Upper lobe of left lung (tissue), 6 donors: Measurements from ENCODE around the gene TMTC2. TPM values are rescaled to one million over a fixed set of nuclear protein-coding genes. Genes with fewer than 3 reads are reported as not detected.

Experiments used
- ATAC-seq, 2 donors: fragments of 200-7000 bp; cut with Tn5 transposase; one replicate each; pipeline ENCODE4 v1.9.1; 2022; ENCODE audit warnings: mild to moderate bottlenecking in 2 of 2, moderate library complexity in 2 of 2; ENCODE audit not compliant: low FRiP score in 2 of 2
- DNase-seq, 2 donors: peaks; one replicate each; pipeline ENCODE4 v3.0.0-alpha.2; 2019 to 2020
- H3K27ac ChIP-seq, 4 donors: fragments of 200-600 bp; sonication (generic); one replicate each; pipeline ENCODE4 v1.5.1; 2016 to 2019
- H3K27me3 ChIP-seq, 4 donors: fragments of 200-600 bp; sonication (generic); one replicate each; pipeline ENCODE4 v1.5.1; 2017 to 2019
- H3K36me3 ChIP-seq, 4 donors: fragments of 200-600 bp; sonication (generic); one replicate each; pipeline ENCODE4 v1.5.1; 2016 to 2019
- H3K4me1 ChIP-seq, 4 donors: fragments of 200-600 bp; sonication (generic); one replicate each; pipeline ENCODE4 v1.5.1; 2018 to 2019
- H3K4me3 ChIP-seq, 4 donors: fragments of 200-600 bp; sonication (generic); one replicate each; pipeline ENCODE4 v1.5.1; 2017 to 2019; ENCODE audit warnings: mild to moderate bottlenecking in 2 of 4, moderate library complexity in 1 of 4
- H3K9me3 ChIP-seq, 4 donors: fragments of 200-600 bp; sonication (generic); one replicate each; pipeline ENCODE4 v1.5.1; 2018 to 2019
- EP300 ChIP-seq, 4 donors: sonication (generic); formaldehyde crosslinking; IDR thresholded peaks; one replicate each; pipeline ENCODE4 v1.5.1; 2017; ENCODE audit warnings: antibody characterized with exemption in 4 of 4, control low read depth in 2 of 4
- POLR2A ChIP-seq, 4 donors: fragments of 450-650 bp; IDR thresholded peaks; one replicate each; pipeline ENCODE4 v1.5.1; 2016 to 2017; ENCODE audit warnings: antibody characterized with exemption in 4 of 4, mild to moderate bottlenecking in 2 of 4
- POLR2AphosphoS5 ChIP-seq, 2 donors: sonication (generic); formaldehyde crosslinking; IDR thresholded peaks; one replicate each; pipeline ENCODE4 v1.5.1; 2017; ENCODE audit warnings: antibody characterized with exemption in 2 of 2
- WGBS, 2 donors: methylation state at CpG; one replicate each; pipeline ENCODE4 v1.1.5; 2017 to 2018; 5-methylcytosine and 5-hydroxymethylcytosine counted together
- total RNA-seq, 6 donors: library from RNA; depleted of rRNA in 4 of 6; stranded (reverse); fragments of >200 nt in 4 of 6; gene quantifications; one replicate each; pipeline versions ENCODE4 v1.1.0 to v1.2.1, GENCODE V29; 2016 to 2021
- TF ChIP-seq, protein P1 (sequence below), 6 experiments: fragments of 450-650 bp in 4 of 6; fragments of 200-600 bp in 2 of 6; sonication (generic) in 2 of 6; IDR thresholded peaks; one replicate each; pipeline ENCODE4 v1.5.1; 2016 to 2019; ENCODE audit warnings: antibody characterized with exemption in 6 of 6
- donor health status: DM: no; HTN: no; CAD: no; lungs with moderate emphysema.
- donor health status: DM: no; HTN: yes; CAD: no; lungs with severe emphysema.

Gene TMTC2
- total RNA-seq, 6 donors from 2014 or later: 21.2 to 37.7 (median 26.8) TPM

DNA sequence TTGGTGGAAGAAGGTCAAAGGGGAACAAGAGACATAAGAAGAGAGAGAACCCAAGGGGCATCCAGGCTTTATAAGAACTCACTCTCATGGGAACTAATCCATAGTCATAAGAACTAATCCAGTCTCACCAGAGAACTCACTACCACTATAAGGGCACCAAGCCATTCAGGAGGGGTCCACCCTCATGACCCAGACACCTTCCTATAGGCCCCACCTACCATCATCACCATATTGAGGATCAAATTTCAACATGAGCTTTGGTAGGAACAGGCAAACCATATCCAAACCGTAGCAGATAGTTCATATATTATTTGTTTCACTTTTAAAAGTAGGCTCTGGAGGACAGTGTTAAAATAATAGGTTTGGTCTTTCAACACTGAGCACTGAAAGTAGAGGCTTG, 350.1 kb downstream of the TMTC2 start:
- Histone ChIP-seq H3K4me1 (no peaks in the 10 kb centered on the region), H3K4me3 (no peak overlapping the region), H3K27me3 (no peaks in the 10 kb centered on the region), H3K27ac (no peak overlapping the region), H3K36me3 (no peaks in the 10 kb centered on the region), H3K9me3 (no peaks in the 10 kb centered on the region)
- DNase-seq: no peak
- no peak for ATAC-seq
- 87 to 89% methylated on average over 1 of the region's 1 CpG for WGBS, 2 donors
- TF ChIP-seq, protein P1, sequence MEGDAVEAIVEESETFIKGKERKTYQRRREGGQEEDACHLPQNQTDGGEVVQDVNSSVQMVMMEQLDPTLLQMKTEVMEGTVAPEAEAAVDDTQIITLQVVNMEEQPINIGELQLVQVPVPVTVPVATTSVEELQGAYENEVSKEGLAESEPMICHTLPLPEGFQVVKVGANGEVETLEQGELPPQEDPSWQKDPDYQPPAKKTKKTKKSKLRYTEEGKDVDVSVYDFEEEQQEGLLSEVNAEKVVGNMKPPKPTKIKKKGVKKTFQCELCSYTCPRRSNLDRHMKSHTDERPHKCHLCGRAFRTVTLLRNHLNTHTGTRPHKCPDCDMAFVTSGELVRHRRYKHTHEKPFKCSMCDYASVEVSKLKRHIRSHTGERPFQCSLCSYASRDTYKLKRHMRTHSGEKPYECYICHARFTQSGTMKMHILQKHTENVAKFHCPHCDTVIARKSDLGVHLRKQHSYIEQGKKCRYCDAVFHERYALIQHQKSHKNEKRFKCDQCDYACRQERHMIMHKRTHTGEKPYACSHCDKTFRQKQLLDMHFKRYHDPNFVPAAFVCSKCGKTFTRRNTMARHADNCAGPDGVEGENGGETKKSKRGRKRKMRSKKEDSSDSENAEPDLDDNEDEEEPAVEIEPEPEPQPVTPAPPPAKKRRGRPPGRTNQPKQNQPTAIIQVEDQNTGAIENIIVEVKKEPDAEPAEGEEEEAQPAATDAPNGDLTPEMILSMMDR (IDR thresholded peaks at IDR 0.05): no peak

DNA sequence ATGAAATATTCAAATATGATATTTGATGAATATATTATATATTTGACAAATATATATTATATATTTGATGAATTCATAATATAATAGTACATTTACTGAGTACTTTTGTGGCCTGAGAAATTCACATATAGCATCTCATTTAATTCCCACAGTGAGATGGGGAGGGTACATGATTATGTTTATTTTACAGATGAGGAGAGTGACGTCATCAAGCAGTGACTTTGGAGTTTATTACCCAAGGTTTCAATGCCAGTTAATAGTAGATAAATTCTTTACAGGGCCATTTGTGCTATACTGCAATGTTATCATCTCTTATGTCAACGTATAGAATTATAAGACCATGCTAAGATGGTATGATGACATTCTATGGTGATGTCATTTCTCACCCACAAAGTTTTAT, 352.7 kb downstream of the TMTC2 start:
- 92 to 95% methylated on average over 2 of the region's 2 CpGs for WGBS, 2 donors
- H3K36me3 ChIP-seq: no peaks in the 10 kb centered on the region

DNA sequence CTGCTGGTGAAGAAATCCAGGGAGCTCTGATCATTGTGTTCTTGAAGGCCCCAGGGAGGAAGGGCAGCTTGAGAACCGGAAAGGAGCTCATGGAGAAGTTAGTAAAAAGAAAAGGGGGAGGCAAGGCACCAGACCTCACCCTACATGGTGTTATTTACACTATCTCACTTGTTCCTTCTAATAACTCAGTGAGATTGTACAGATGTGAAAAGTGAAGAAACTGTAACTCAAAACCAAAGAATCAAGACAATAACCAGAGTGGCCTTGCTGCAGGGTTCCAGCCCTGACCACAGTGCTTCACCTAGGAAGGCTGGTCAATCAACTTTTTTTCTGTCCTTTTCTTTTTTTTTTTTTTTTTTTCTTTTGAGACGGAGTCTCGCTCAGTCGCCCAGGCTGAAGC, 353.6 kb downstream of the TMTC2 start:
- ATAC-seq: no peak
- H3K27me3 ChIP-seq: no peaks in the 10 kb centered on the region

More for the DNA sequence above, 352.7 kb downstream of the TMTC2 start:
- H3K4me3 ChIP-seq: no peak overlapping the region
- DNase-seq (no peak), ATAC-seq (no peak)
- no peaks in the 10 kb centered on the region for H3K27me3 ChIP-seq
- no peak overlapping the region for H3K27ac ChIP-seq
- TF ChIP-seq EP300 (IDR thresholded peaks at IDR 0.05): no peak
- TF ChIP-seq, protein P1 (IDR thresholded peaks at IDR 0.05): no peak
- no peaks in the 10 kb centered on the region for H3K4me1 ChIP-seq
- H3K9me3 ChIP-seq: no peaks in the 10 kb centered on the region

DNA sequence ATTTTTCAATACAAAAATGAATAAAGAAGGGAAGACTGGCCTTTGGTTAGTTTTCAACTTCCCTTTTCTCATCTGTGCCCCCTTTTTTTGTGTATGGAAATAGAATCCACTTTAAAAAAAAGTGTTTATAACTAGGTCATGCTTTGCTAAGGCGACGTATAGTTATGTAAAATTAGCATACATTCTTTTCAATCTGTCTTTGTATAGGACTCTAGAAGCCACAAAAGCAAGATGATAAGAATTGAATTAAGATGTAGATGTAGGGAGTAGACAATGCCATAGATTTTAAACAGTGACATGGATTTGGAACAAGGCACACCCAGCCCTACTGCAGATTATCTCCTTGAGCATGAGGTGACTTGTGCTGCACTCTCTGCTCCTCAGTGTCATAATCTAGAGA, 354.3 kb downstream of the TMTC2 start:
- Histone ChIP-seq H3K36me3 (no peaks in the 10 kb centered on the region), H3K4me1 (no peaks in the 10 kb centered on the region), H3K9me3 (no peaks in the 10 kb centered on the region), H3K27ac (no peak overlapping the region), H3K27me3 (no peaks in the 10 kb centered on the region), H3K4me3 (no peak overlapping the region)
- WGBS, 2 donors: 67 to 96% methylated on average over 2 of the region's 2 CpGs
- TF ChIP-seq POLR2AphosphoS5 (IDR thresholded peaks at IDR 0.05) (no peak), EP300 (IDR thresholded peaks at IDR 0.05) (no peak), POLR2A (IDR thresholded peaks at IDR 0.05) (no peak)
- TF ChIP-seq, protein P1 (IDR thresholded peaks at IDR 0.05): no peak
- no peak for ATAC-seq
- DNase-seq: no peak

More for the DNA sequence above, 353.6 kb downstream of the TMTC2 start:
- no peak for DNase-seq
- Histone ChIP-seq H3K9me3 (no peaks in the 10 kb centered on the region), H3K27ac (no peak overlapping the region), H3K4me1 (no peaks in the 10 kb centered on the region), H3K36me3 (no peaks in the 10 kb centered on the region), H3K4me3 (no peak overlapping the region)
- TF ChIP-seq, protein P1 (IDR thresholded peaks at IDR 0.05): no peak
- TF ChIP-seq POLR2A (IDR thresholded peaks at IDR 0.05) (no peak), EP300 (IDR thresholded peaks at IDR 0.05) (no peak), POLR2AphosphoS5 (IDR thresholded peaks at IDR 0.05) (no peak)
- 92 to 100% methylated on average over 4 of the region's 4 CpGs for WGBS, 2 donors

DNA sequence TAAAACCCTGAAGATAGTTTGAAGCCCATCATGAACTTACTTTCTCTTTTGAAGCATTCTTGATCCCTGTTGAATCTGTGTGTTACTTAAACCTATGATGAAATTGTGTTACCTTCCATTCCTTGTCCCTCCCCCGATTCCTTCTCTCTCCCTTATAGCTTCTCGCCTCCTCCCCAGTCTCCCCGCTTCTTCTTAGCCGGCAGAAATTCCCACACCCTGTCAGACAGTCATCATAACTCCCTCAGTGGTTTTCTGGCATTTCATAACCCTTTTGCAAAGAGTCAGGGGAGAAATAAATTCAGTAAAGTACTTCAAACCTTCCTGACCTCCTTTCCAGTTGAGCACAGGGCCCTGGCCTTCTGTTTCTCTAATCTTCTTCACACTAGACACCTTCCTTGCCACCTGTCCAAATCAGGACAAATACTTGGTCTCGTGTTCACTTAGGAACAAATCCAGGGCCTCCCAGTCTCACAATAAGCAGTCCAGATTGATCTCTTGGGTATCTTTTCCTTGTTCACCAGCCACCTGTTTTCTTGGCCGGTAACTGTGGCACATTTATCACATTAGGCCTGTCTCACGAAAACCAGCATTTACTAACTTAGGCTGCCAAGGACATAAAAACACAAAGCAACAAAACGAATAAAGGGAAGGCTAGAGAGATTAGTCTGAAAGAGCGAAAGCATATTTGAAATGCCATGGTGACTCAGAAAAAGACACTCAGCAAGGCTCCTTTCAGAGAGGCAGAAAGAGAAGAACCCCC, 355.9 kb downstream of the TMTC2 start:
- H3K4me3 ChIP-seq: no peak overlapping the region
- no peaks in the 10 kb centered on the region for H3K36me3 ChIP-seq
- no peaks in the 10 kb centered on the region for H3K4me1 ChIP-seq
- no peaks in the 10 kb centered on the region for H3K9me3 ChIP-seq
- TF ChIP-seq EP300 (IDR thresholded peaks at IDR 0.05) (no peak), POLR2AphosphoS5 (IDR thresholded peaks at IDR 0.05) (no peak), POLR2A (IDR thresholded peaks at IDR 0.05) (no peak)
- TF ChIP-seq, protein P1 (IDR thresholded peaks at IDR 0.05): no peak
- no peak for DNase-seq
- ATAC-seq: no peak
- WGBS, 2 donors: 72 to 77% methylated on average over 9 of the region's 9 CpGs
- no peaks in the 10 kb centered on the region for H3K27me3 ChIP-seq
- no peak overlapping the region for H3K27ac ChIP-seq
